Spleen (tissue), 7 donors: ENCODE results near the gene DNAJC2.

Experiments used
- POLR2A ChIP-seq, 3 donors: fragments of 450-650 bp; IDR thresholded peaks; one replicate each; pipeline ENCODE4 v1.5.1; 2017; ENCODE audit warnings: antibody characterized with exemption in 3 of 3, mild to moderate bottlenecking in 1 of 3
- POLR2AphosphoS5 ChIP-seq, 3 donors: sonication (generic); formaldehyde crosslinking; IDR thresholded peaks; one replicate each; pipeline ENCODE4 v1.5.1; 2017; ENCODE audit warnings: antibody characterized with exemption in 3 of 3
- TF ChIP-seq, protein P1 (sequence below), 11 experiments: fragments of 200-600 bp in 7 of 11; fragments of 450-650 bp in 4 of 11; sonication (generic) in 4 of 11; IDR thresholded peaks in 8 of 11; conservative IDR thresholded peaks in 3 of 11; 1 replicate in 7 of 11; 2 replicates in 4 of 11; pipeline versions ENCODE4 v1.4.0 to v1.8.0; 2016 to 2021; ENCODE audit warnings: antibody characterized with exemption in 11 of 11, inconsistent platforms in 4 of 11, mild to moderate bottlenecking in 1 of 11
- donor health status: DM: no; HTN: no; CAD: no; lungs with moderate emphysema.
- donor health status: DM: no; HTN: no; CAD: no.
- donor health status: DM: no; HTN: no; CAD: no.

GRCh38 chr7:103299660-103300059, 44.9 kb downstream of the DNAJC2 start:
- TF ChIP-seq, protein P1, sequence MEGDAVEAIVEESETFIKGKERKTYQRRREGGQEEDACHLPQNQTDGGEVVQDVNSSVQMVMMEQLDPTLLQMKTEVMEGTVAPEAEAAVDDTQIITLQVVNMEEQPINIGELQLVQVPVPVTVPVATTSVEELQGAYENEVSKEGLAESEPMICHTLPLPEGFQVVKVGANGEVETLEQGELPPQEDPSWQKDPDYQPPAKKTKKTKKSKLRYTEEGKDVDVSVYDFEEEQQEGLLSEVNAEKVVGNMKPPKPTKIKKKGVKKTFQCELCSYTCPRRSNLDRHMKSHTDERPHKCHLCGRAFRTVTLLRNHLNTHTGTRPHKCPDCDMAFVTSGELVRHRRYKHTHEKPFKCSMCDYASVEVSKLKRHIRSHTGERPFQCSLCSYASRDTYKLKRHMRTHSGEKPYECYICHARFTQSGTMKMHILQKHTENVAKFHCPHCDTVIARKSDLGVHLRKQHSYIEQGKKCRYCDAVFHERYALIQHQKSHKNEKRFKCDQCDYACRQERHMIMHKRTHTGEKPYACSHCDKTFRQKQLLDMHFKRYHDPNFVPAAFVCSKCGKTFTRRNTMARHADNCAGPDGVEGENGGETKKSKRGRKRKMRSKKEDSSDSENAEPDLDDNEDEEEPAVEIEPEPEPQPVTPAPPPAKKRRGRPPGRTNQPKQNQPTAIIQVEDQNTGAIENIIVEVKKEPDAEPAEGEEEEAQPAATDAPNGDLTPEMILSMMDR (IDR thresholded peaks at IDR 0.05 in 8 of 11, conservative IDR thresholded peaks at IDR 0.05 in 3 of 11), result no peak
- TF ChIP-seq POLR2AphosphoS5 (IDR thresholded peaks at IDR 0.05) (no peak), POLR2A (IDR thresholded peaks at IDR 0.05) (no peak)
